ENCODE data around the gene RALGPS2. TPM values are rescaled to one million over a fixed set of nuclear protein-coding genes. Genes with fewer than 3 reads are reported as not detected.
A peak's percentile ranks its signal among the peaks of the same experiment; 100 is the strongest.

Gene RALGPS2
- polyA plus RNA-seq, 3 donors, result 2.0 to 4.2 (median 2.3) TPM

DNA sequence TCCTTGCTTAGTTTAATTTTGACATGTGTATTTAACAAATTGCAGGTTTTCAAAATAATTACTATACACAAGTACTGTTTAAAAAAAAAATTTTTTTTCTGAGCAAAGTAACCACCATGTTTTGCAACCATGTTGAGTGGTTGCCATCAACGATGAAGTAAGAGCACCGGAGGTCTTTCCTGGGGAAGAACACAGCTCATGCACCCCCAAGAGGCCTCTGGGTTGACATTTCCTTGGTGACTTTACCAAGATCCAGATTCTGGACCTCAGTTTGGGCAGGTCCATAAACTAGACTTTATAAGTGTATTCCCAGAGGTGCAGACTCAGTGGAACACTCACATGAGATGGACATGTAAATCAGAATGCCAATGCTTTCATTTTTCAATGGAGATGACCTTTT, 36.8 kb upstream of the RALGPS2 start:
- intact Hi-C loops (cut with micrococcal nuclease), result no loop called here
- H3K27me3 Mint-ChIP-seq (ENCODE audit: low read depth in 3 of 3), result peaks cover 0 to 2% (median 0%) of the 10 kb centered on the region in 3 donors
- TF ChIP-seq, protein P1, sequence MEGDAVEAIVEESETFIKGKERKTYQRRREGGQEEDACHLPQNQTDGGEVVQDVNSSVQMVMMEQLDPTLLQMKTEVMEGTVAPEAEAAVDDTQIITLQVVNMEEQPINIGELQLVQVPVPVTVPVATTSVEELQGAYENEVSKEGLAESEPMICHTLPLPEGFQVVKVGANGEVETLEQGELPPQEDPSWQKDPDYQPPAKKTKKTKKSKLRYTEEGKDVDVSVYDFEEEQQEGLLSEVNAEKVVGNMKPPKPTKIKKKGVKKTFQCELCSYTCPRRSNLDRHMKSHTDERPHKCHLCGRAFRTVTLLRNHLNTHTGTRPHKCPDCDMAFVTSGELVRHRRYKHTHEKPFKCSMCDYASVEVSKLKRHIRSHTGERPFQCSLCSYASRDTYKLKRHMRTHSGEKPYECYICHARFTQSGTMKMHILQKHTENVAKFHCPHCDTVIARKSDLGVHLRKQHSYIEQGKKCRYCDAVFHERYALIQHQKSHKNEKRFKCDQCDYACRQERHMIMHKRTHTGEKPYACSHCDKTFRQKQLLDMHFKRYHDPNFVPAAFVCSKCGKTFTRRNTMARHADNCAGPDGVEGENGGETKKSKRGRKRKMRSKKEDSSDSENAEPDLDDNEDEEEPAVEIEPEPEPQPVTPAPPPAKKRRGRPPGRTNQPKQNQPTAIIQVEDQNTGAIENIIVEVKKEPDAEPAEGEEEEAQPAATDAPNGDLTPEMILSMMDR (IDR thresholded peaks at IDR 0.05), result no peak
- no peak for DNase-seq
- no peaks in the 10 kb centered on the region for H4K20me1 ChIP-seq (ENCODE audit: insufficient read depth, low read length)
- no peak overlapping the region for H2AFZ ChIP-seq (ENCODE audit: insufficient read depth, low read depth, low read length, poor library complexity, severe bottlenecking)
- peak overlapping the region in 1 of 2 donors; percentile 33 for H3K27ac ChIP-seq (ENCODE audit: low read depth in 1 of 2, low read length in 2 of 2)
- no peaks in the 10 kb centered on the region for H3K9me3 ChIP-seq (replicated peaks in 1 of 2; ENCODE audit: control insufficient read depth in 1 of 2, insufficient read depth in 1 of 2, low read length in 2 of 2)
- peaks cover 41% of the 10 kb centered on the region for H3K4me1 Mint-ChIP-seq
- H3K36me3 Mint-ChIP-seq, result no peaks in the 10 kb centered on the region
- peaks cover 5 to 20% of the 10 kb centered on the region in 2 donors for H3K4me1 ChIP-seq (ENCODE audit: control insufficient read depth in 1 of 2, insufficient read depth in 2 of 2, low read length in 2 of 2)
- no peaks in the 10 kb centered on the region for H3K79me2 ChIP-seq (ENCODE audit: insufficient read depth, low read length)
- no peak overlapping the region for H3K4me3 ChIP-seq (replicated peaks in 1 of 3; ENCODE audit: low read depth in 2 of 3, low read length in 3 of 3)
- no peak overlapping the region for H3K27ac Mint-ChIP-seq
- no peaks in the 10 kb centered on the region for H3K9me3 Mint-ChIP-seq
- no peak overlapping the region for H3K4me3 Mint-ChIP-seq
- H3K4me2 ChIP-seq (replicated peaks; ENCODE audit: extremely low read depth, low read length, poor library complexity, severe bottlenecking), result peak overlapping the region; percentile 26
- no peaks in the 10 kb centered on the region for H3K36me3 ChIP-seq (replicated peaks in 1 of 2; ENCODE audit: control insufficient read depth in 1 of 2, insufficient read depth in 2 of 2, low read length in 2 of 2)
- no peak overlapping the region for H3K9ac ChIP-seq (ENCODE audit: insufficient read depth, low read length, poor library complexity, severe bottlenecking)
- 42% methylated on average over 2 of the region's 2 CpGs for WGBS (ENCODE audit: insufficient coverage)
- H3K27me3 ChIP-seq (ENCODE audit: control insufficient read depth in 2 of 2, insufficient read depth in 2 of 2, low read length in 2 of 2), result no peaks in the 10 kb centered on the region

DNA sequence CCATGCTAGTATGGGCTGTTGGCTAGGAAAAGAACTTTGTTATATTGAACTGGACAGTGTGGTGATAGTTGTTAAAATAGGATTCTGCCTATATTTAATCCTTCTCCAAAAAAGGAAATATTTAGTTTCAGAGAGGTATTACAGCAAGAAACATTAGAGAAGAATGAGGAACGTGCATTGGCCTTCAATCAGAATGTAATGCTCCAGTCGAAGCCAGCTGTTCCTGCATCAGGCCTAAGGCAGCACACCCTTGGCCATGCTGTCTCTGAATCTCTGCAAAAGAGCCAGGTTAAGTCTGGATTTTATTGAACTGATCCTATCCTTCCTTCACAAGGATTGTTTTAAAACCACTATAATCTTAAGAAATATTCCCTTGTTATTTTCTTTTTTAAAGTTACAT, 35.3 kb upstream of the RALGPS2 start:
- Histone ChIP-seq H2AFZ (ENCODE audit: insufficient read depth, low read depth, low read length, poor library complexity, severe bottlenecking) (no peak overlapping the region), H3K4me2 (replicated peaks; ENCODE audit: extremely low read depth, low read length, poor library complexity, severe bottlenecking) (no peak overlapping the region), H3K27me3 (ENCODE audit: control insufficient read depth in 2 of 2, insufficient read depth in 2 of 2, low read length in 2 of 2) (no peaks in the 10 kb centered on the region), H3K36me3 (replicated peaks in 1 of 2; ENCODE audit: control insufficient read depth in 1 of 2, insufficient read depth in 2 of 2, low read length in 2 of 2) (no peaks in the 10 kb centered on the region), H3K9ac (ENCODE audit: insufficient read depth, low read length, poor library complexity, severe bottlenecking) (no peak overlapping the region), H3K27ac (ENCODE audit: low read depth in 1 of 2, low read length in 2 of 2) (no peak overlapping the region), H3K4me1 (ENCODE audit: control insufficient read depth in 1 of 2, insufficient read depth in 2 of 2, low read length in 2 of 2) (peaks cover 5 to 20% of the 10 kb centered on the region in 2 donors), H3K9me3 (replicated peaks in 1 of 2; ENCODE audit: control insufficient read depth in 1 of 2, insufficient read depth in 1 of 2, low read length in 2 of 2) (no peaks in the 10 kb centered on the region), H3K4me3 (replicated peaks in 1 of 3; ENCODE audit: low read depth in 2 of 3, low read length in 3 of 3) (no peak overlapping the region), H3K79me2 (ENCODE audit: insufficient read depth, low read length) (no peaks in the 10 kb centered on the region), H4K20me1 (ENCODE audit: insufficient read depth, low read length) (no peaks in the 10 kb centered on the region)
- H3K27me3 Mint-ChIP-seq (ENCODE audit: low read depth in 3 of 3), result peaks cover 0 to 2% (median 0%) of the 10 kb centered on the region in 3 donors
- WGBS (ENCODE audit: insufficient coverage), result 25% methylated on average over 2 of the region's 2 CpGs
- TF ChIP-seq, protein P1 (IDR thresholded peaks at IDR 0.05), result no peak
- no peak overlapping the region for H3K27ac Mint-ChIP-seq
- H3K4me3 Mint-ChIP-seq, result no peak overlapping the region
- H3K36me3 Mint-ChIP-seq, result no peaks in the 10 kb centered on the region
- DNase-seq, result no peak
- peaks cover 0 to 3% (median 0%) of the 10 kb centered on the region in 7 donors for H3K9me3 Mint-ChIP-seq
- peaks cover 41% of the 10 kb centered on the region for H3K4me1 Mint-ChIP-seq
- intact Hi-C loops (cut with micrococcal nuclease), result no loop called here
